GM21576 (cell line): ENCODE results near the gene FOXN1.
"Not testable (repeated sequence)": the region's sequence is repeated elsewhere in the genome, so short reads cannot be mapped to it uniquely, and the experiment has no call there.

Experiments used
- ATAC-seq: cut with Tn5 transposase; IDR thresholded peaks from one replicate; pipeline ENCODE4 v1.9.1; 2021; ENCODE audit warnings: mild to moderate bottlenecking, moderate library complexity; ENCODE audit not compliant: unreplicated experiment

The FOXN1 gene

GRCh38 chr17:28571361-28572122, 65.4 kb downstream of the FOXN1 start, which contains the start of gene PIGS:
TSS of gene PIGS (minus strand) at chr17:28571524. CDS start at chr17:28571496, 28 bp downstream.
- ATAC-seq: peak; percentile 75

DNA sequence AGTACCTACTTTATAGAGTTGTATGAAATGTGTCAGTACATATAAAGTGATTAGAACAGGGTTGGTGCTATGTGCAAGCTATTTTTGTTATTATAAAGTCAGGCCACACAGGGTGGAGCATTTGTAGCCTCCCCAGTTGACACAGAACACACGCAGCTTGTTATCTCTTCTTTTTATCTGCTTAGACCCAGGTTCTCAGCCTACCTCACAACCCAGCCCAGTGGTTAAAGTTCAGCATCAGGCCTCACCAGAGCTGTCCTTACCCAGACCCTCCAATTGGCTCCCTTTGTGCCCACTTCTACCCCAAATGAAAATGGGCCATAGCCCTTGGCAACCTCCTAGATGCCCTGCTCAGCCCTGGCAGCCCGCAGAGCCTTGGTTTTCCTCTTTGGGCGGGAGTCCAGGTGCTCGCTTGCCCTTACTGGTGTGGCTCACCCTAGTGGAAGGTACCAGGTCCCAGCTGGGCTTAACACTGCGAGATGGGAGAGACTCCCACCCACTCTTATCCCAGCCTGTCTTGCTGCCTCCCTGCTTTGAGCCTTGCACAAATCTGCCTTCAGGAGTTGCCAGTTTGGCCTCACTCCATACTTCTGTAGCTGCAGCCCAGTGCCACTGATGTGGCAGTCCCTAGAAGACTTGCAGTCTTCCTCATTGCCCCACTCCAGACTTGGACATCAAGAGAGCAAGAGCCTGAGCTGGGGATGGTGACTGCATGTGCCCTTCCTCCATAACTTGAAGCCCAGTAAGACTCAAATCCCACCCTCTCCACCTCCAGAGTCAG, 66.3 kb downstream of the FOXN1 start:
- no peak for ATAC-seq

DNA sequence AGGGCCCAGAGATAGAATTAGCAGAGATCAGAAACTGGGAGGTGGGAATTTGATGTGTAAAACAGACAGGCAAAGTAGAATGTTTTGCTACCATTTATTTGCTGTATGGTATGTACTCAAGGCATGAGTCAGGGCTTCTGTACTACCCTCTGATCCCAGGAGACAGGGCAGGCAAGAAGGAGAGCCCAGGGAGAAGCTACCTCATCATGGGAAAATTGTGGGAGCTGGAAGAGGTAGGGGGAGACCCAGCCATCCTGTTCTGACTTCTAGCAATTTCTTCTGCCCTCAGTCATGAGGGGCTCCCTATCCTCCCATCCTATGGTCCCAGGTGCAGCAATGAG, 66.9 kb downstream of the FOXN1 start:
- ATAC-seq: no peak

- ATAC-seq: no peak
Observed at GRCh38 chr17:28573521-28573920, 67.4 kb downstream of the FOXN1 start.

GRCh38 chr17:28573966-28574480, 67.9 kb downstream of the FOXN1 start:
- no peak for ATAC-seq

DNA sequence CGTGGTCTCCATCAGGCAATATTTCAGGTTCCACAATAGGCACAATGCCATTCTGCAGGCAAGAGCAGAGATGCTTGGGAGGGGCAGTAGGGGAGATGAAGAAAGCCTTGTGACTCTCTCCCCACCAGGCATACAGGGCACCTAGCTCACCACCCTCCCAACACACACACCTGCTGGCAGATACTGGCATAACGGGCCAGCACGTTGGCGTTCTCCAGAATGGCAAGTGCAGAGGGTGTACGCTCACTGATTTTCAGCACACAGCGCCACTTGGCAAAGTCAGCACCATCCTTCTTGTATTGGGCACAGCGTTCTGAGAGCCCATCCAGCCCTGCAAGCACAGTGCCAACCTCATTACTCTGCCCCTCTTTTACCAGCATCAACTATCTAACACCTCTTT, 68.4 kb downstream of the FOXN1 start:
- ATAC-seq: no peak

GRCh38 chr17:28575126-28575795, 69.1 kb downstream of the FOXN1 start:
- no peak for ATAC-seq

- not testable (repeated sequence) for ATAC-seq
Observed at GRCh38 chr17:28576016-28576415, 69.9 kb downstream of the FOXN1 start.

GRCh38 chr17:28576758-28577465, 70.8 kb downstream of the FOXN1 start, which contains the start of gene ALDOC:
TSS of gene ALDOC (minus strand) at chr17:28576895. CDS start at chr17:28575532, 1,363 bp downstream.
- ATAC-seq: peak; percentile 72

GRCh38 chr17:28577466-28577824, 71.3 kb downstream of the FOXN1 start:
- no peak for ATAC-seq

- ATAC-seq: no peak
Observed at GRCh38 chr17:28578246-28579195, 72.4 kb downstream of the FOXN1 start.

- no peak for ATAC-seq
Observed at GRCh38 chr17:28579526-28579925, 73.4 kb downstream of the FOXN1 start.

GRCh38 chr17:28580959-28581358, 74.8 kb downstream of the FOXN1 start:
- ATAC-seq: no peak

DNA sequence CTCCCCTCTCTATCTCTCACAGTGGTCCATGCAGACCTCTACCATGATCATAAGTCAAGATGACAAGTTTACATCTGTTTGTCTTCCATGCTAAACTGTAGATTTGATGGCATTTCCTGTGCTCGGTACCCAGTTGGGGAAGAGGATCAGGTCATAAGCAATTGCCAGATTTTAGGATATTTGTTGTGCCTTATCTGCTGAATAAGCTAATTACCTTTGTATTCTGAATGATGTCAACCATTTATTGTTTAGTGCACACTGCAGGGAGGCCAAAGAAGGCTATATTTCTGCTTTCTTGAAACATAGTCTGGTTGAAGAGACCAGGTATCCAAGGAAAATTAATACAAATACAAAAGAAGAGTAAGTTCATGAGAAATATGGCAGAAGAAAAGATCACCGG, 76.4 kb downstream of the FOXN1 start:
- ATAC-seq: no peak

- no peak for ATAC-seq
Observed at GRCh38 chr17:28584434-28584833, 78.3 kb downstream of the FOXN1 start.

GRCh38 chr17:28585851-28586250, 79.7 kb downstream of the FOXN1 start:
- no peak for ATAC-seq
